Lung (tissue), 12 donors: ENCODE data around the gene ZNF79. TPM values are rescaled to one million over a fixed set of nuclear protein-coding genes. Genes with fewer than 3 reads are reported as not detected.
A peak's percentile ranks its signal among the peaks of the same experiment; 100 is the strongest.

Source experiments
- ATAC-seq: fragments of 200-7000 bp; cut with Tn5 transposase; one replicate; pipeline ENCODE4 v1.9.1; 2020; ENCODE audit warnings: moderate number of reproducible peaks; ENCODE audit not compliant: insufficient read depth, low FRiP score
- DNase-seq, 3 donors: peaks; one replicate each; pipeline ENCODE4 v3.0.0-alpha.2; 2013 to 2017
- H3K27ac ChIP-seq, 2 donors: one replicate each; pipeline ENCODE4 v1.5.1; 2013; ENCODE audit warnings: mild to moderate bottlenecking in 2 of 2, moderate library complexity in 2 of 2, control low read depth in 1 of 2, inconsistent platforms in 1 of 2, low read depth in 1 of 2, low read length in 1 of 2
- H3K27me3 ChIP-seq, 3 donors: one replicate each; pipeline ENCODE4 v1.5.1; 2013; ENCODE audit warnings: low read length in 2 of 3; ENCODE audit not compliant: control insufficient read depth in 3 of 3, insufficient read depth in 3 of 3
- H3K36me3 ChIP-seq, 4 donors: one replicate each; pipeline ENCODE4 v1.5.1; 2013; ENCODE audit warnings: low read length in 4 of 4, mild to moderate bottlenecking in 1 of 4, moderate library complexity in 1 of 4; ENCODE audit not compliant: control insufficient read depth in 4 of 4, insufficient read depth in 4 of 4
- H3K4me1 ChIP-seq, 5 donors: one replicate each; pipeline ENCODE4 v1.5.1; 2013; ENCODE audit warnings: low read length in 5 of 5, mild to moderate bottlenecking in 2 of 5, moderate library complexity in 1 of 5; ENCODE audit not compliant: control insufficient read depth in 5 of 5, insufficient read depth in 5 of 5
- H3K4me3 ChIP-seq: one replicate; pipeline ENCODE4 v1.5.1; 2013; ENCODE audit warnings: mild to moderate bottlenecking, control low read depth, moderate library complexity
- H3K9ac ChIP-seq, 2 donors: one replicate each; pipeline ENCODE4 v1.5.1; 2013; ENCODE audit warnings: low read length in 2 of 2, control low read depth in 1 of 2; ENCODE audit not compliant: insufficient read depth in 1 of 2
- H3K9me3 ChIP-seq, 4 donors: one replicate each; pipeline ENCODE4 v1.5.1; 2013; ENCODE audit warnings: low read length in 3 of 4, mild to moderate bottlenecking in 1 of 4, moderate library complexity in 1 of 4; ENCODE audit not compliant: control insufficient read depth in 4 of 4, insufficient read depth in 3 of 4
- WGBS, 2 donors: extraction: QIAGEN DNeasy Blood & Tissue Kit; methylation state at CpG; one replicate each; pipeline ENCODE4 v1.1.7; 2013; 5-methylcytosine and 5-hydroxymethylcytosine counted together
- polyA plus RNA-seq, 2 donors: library from polyadenylated mRNA; stranded (reverse); fragments of 200-250 nt; gene quantifications; one replicate each; pipeline ENCODE4 v1.2.1, GENCODE V29; 2013
- total RNA-seq, 2 donors: library from RNA; depleted of rRNA in 1 of 2; stranded (reverse); fragments of >200 nt in 1 of 2; gene quantifications; one replicate each; pipeline ENCODE4 v1.2.1, GENCODE V29; 2014 to 2021
- TF ChIP-seq, protein P1 (sequence below): IDR thresholded peaks from 2 replicates; pipeline ENCODE4 v1.5.1; 2012; ENCODE audit warnings: mild to moderate bottlenecking; ENCODE audit errors: control extremely low read depth, extremely low read depth
- donor health status: control.
- donor health status: control.
- donor health status: Bipolar disorder and iron deficiency.
- donor health status: healthy.
- donor health status: DM: yes; HTN: yes; CAD: no.

Gene ZNF79
- total and polyA plus RNA-seq, 4 donors, result 3.1 to 9.3 (median 5.9) TPM

GRCh38 chr9:127451608-127451857, 27.4 kb downstream of the ZNF79 start:
- Histone ChIP-seq H3K4me1 (peaks cover 0 to 27% (median 18%) of the 10 kb centered on the region in 5 donors), H3K9ac (peak overlapping the region; percentile 83 to 99), H3K9me3 (peaks cover 0 to 2% (median 0%) of the 10 kb centered on the region in 4 donors), H3K27me3 (no peaks in the 10 kb centered on the region), H3K4me3 (peak overlapping the region; percentile 60), H3K36me3 (peaks cover 13 to 44% (median 31%) of the 10 kb centered on the region in 4 donors), H3K27ac (peak overlapping the region; percentile 88 to 93)
- TF ChIP-seq, protein P1, sequence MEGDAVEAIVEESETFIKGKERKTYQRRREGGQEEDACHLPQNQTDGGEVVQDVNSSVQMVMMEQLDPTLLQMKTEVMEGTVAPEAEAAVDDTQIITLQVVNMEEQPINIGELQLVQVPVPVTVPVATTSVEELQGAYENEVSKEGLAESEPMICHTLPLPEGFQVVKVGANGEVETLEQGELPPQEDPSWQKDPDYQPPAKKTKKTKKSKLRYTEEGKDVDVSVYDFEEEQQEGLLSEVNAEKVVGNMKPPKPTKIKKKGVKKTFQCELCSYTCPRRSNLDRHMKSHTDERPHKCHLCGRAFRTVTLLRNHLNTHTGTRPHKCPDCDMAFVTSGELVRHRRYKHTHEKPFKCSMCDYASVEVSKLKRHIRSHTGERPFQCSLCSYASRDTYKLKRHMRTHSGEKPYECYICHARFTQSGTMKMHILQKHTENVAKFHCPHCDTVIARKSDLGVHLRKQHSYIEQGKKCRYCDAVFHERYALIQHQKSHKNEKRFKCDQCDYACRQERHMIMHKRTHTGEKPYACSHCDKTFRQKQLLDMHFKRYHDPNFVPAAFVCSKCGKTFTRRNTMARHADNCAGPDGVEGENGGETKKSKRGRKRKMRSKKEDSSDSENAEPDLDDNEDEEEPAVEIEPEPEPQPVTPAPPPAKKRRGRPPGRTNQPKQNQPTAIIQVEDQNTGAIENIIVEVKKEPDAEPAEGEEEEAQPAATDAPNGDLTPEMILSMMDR, result no peak
- 0 to 1% methylated on average over 14 of the region's 14 CpGs for WGBS, 2 donors
- DNase-seq (no peak), ATAC-seq (peak; percentile 2)

DNA sequence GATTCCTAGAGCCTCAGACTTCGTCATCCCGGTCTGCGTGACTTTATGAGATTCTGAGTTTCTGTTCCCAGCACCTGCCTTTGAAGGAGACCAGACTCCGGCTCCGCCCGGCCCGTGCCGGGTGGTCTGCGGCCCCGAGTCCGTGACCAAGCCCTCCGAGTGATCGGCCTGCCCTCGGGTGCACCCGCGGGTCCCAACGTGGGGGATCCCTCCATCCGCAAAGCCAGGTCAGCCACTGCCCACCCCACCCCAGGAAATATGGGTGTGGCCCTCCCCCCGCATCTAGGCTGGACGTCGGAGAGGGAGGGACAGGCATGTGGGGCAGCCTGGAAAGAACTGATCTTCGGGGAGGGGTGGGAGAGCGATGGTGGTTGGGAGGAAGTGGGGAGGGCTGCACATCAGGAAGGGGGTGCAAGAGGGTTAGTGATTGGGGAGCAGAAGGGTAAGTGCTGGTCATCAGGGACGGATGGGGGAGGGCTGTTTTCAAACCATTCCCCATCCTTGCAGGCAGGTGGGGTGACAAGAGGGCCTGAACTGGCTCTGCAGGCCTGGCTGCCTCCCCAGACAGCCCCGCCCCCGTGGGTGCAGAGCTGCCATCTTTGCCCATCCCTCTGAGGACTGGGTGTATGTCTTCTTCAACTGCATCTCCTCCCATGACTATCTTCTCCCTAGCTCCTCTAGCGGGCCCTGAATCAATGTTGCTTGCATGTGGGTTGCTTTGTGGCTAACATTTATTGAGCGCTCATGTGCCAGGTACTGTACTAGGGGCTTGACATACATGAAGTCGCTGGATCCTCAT, 27.9 kb downstream of the ZNF79 start:
- peak; percentile 14 for ATAC-seq
- peak overlapping the region; percentile 83 to 99 for H3K9ac ChIP-seq

GRCh38 chr9:127452691-127453090, 28.5 kb downstream of the ZNF79 start:
- Histone ChIP-seq H3K4me3 (no peak overlapping the region), H3K9ac (no peak overlapping the region), H3K4me1 (peaks cover 0 to 27% (median 18%) of the 10 kb centered on the region in 5 donors), H3K27ac (peak overlapping the region in 1 of 2 donors; percentile 88), H3K27me3 (no peaks in the 10 kb centered on the region), H3K36me3 (peaks cover 7 to 40% (median 25%) of the 10 kb centered on the region in 4 donors), H3K9me3 (peaks cover 0 to 2% (median 0%) of the 10 kb centered on the region in 4 donors)
- 55 to 74% methylated on average over 4 of the region's 4 CpGs for WGBS, 2 donors
- TF ChIP-seq, protein P1, result no peak
- peak in 2 of 3 donors; percentile 20 to 40 for DNase-seq
- no peak for ATAC-seq

More for the DNA sequence above, 27.9 kb downstream of the ZNF79 start:
- WGBS, 2 donors, result 9 to 11% methylated on average over 28 to 29 of the region's 29 CpGs
- DNase-seq, result peak in 1 of 3 donors; percentile 61
- Histone ChIP-seq H3K27ac (peak overlapping the region; percentile 88 to 93), H3K9me3 (peaks cover 0 to 2% (median 0%) of the 10 kb centered on the region in 4 donors), H3K36me3 (peaks cover 10 to 40% (median 27%) of the 10 kb centered on the region in 4 donors), H3K4me3 (peak overlapping the region; percentile 60), H3K4me1 (peaks cover 0 to 27% (median 18%) of the 10 kb centered on the region in 5 donors), H3K27me3 (no peaks in the 10 kb centered on the region)
- TF ChIP-seq, protein P1, result no peak
